Memory B cell (primary cell): ENCODE data around the gene NTM.

Source experiments
- ATAC-seq: fragments of 150-1000 bp; cut with Tn5 transposase; 2 replicates; pipeline ENCODE4 v1.10.0; 2021; ENCODE audit warnings: low read depth, mild to moderate bottlenecking, moderate library complexity
- DNase-seq, 2 donors: peaks; one replicate each; pipeline ENCODE4 v3.0.0; 2022; ENCODE audit warnings: low spot score in 2 of 2
- H3K27ac Mint-ChIP-seq: one replicate; pipeline ENCODE4 v1.8.0; 2022; ENCODE audit warnings: mild to moderate bottlenecking, moderate library complexity, mixed read lengths
- H3K27me3 Mint-ChIP-seq: one replicate; pipeline ENCODE4 v1.8.0; 2022; ENCODE audit warnings: mixed read lengths
- H3K36me3 Mint-ChIP-seq: one replicate; pipeline ENCODE4 v1.8.0; 2022; ENCODE audit warnings: mild to moderate bottlenecking, mixed read lengths
- H3K4me1 Mint-ChIP-seq: one replicate; pipeline ENCODE4 v1.8.0; 2022; ENCODE audit warnings: mixed read lengths
- H3K4me3 Mint-ChIP-seq: one replicate; pipeline ENCODE4 v1.8.0; 2022; ENCODE audit warnings: mild to moderate bottlenecking, moderate library complexity, mixed read lengths
- H3K9me3 Mint-ChIP-seq: one replicate; pipeline ENCODE4 v1.8.0; 2022; ENCODE audit warnings: mixed read lengths

NTM gene

DNA sequence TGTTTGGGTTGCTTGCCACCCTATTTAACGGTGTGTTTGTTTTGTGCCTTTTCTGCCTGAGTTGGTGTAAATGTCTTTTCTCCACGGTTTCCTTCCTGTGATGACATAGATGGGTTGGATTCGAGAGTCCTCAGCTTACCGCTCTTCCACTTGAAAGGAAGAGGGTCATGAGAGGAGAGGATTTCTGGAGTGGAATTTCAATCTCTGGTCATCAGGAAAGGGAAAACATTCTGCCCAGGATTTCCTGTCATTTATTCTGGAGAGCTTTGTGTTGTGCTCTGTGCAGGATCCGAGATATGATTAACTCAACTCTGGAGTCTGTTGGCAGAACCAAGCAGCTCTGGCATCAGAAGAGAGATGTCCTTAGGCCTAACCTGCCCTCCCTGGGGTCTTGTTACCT lies 605.2 kb downstream of the NTM start:
- ATAC-seq (no peak), DNase-seq (no peak)
- Mint-ChIP-seq H3K9me3 (peaks cover 5% of the 10 kb centered on the region), H3K27ac (no peak overlapping the region), H3K4me1 (no peaks in the 10 kb centered on the region), H3K27me3 (no peaks in the 10 kb centered on the region), H3K36me3 (no peaks in the 10 kb centered on the region), H3K4me3 (no peak overlapping the region)

DNA sequence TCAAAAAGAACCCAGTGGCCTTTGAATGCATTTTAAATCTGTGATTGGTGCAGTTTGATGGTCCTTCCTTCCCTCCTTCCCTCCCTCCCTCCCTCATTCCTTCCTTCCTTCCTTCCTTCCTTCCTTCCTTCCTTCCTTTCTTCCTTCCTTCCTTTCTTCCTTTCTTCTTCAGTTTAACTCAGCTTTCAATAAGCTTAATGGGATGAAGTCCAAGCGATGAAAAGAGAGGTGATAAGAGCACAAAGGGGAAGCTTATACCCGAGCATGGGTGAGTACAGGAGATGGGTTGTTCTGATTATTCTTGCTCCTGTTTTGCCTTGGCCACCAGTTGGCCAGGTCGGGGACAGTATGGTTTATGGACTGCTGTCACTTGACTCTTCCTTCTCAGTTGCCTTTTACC lies 605.6 kb downstream of the NTM start:
- Mint-ChIP-seq H3K9me3 (peaks cover 3% of the 10 kb centered on the region), H3K4me3 (no peak overlapping the region), H3K4me1 (no peaks in the 10 kb centered on the region), H3K27ac (no peak overlapping the region), H3K36me3 (no peaks in the 10 kb centered on the region), H3K27me3 (no peaks in the 10 kb centered on the region)
- DNase-seq (no peak), ATAC-seq (no peak)

DNA sequence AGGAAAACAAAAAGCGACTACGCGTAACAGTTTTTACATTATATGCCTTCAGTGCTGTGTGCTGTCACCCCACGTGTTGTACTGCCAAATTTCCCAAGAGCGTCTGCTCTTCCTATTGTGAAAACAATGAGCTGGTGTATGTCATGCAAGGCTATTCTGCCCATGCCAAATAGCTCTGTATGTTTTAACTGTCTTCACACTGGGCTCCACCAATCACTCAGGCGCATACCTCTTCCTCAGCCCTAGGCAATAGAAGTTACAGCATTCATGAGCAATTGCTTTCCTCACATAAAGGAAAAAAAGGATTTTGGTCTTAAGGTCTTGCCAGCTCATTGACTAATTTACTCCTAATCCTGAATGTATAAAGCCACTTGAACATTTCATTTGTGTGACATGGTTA lies 606.8 kb downstream of the NTM start:
- Mint-ChIP-seq H3K4me3 (no peak overlapping the region), H3K27me3 (no peaks in the 10 kb centered on the region), H3K27ac (no peak overlapping the region), H3K4me1 (no peaks in the 10 kb centered on the region), H3K36me3 (no peaks in the 10 kb centered on the region), H3K9me3 (peaks cover 3% of the 10 kb centered on the region)
- DNase-seq: no peak
- ATAC-seq: no peak

DNA sequence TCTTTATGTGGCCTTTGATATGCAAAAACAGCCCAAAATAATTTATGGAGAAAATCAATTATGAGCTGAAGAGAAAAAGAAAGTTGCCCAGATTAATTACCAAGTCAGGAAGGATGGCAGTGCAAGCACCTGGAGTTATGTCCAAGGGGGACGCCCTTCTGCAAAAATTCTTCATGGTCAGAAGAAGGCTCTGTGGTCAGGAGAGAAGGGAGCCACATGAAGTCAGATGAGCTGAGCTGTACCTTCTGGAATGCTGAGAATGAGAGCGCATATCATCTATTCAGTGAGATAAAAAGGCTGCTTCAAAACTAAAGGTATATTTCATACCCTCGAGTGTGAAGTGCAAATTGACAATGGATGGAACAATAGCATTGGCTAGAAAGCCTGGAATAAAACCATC lies 607.4 kb downstream of the NTM start:
- no peaks in the 10 kb centered on the region for H3K36me3 Mint-ChIP-seq
- H3K27ac Mint-ChIP-seq: no peak overlapping the region
- peaks cover 3% of the 10 kb centered on the region for H3K9me3 Mint-ChIP-seq
- no peak overlapping the region for H3K4me3 Mint-ChIP-seq
- H3K27me3 Mint-ChIP-seq: no peaks in the 10 kb centered on the region
- ATAC-seq: no peak
- H3K4me1 Mint-ChIP-seq: no peaks in the 10 kb centered on the region
- DNase-seq: no peak

DNA sequence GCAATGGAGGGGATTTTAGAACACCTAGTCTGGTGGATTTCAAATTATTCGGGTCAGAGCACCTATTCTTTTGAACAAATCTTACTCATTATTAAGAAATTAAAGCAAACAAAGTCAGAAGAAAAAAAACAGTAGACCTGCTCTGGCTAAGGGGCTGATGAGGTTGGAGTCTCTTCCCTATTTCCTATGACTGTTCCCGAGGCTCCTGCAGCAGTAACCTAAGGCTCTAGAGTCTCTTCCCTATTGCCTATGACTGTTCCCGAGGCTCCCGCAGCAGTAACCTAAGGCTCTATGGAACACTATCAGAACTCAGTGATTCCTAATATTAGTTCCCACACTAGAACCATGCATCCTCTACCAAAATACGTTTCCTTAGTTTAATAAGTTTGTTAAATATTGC lies 607.9 kb downstream of the NTM start:
- no peak overlapping the region for H3K4me3 Mint-ChIP-seq
- no peaks in the 10 kb centered on the region for H3K4me1 Mint-ChIP-seq
- H3K27ac Mint-ChIP-seq: no peak overlapping the region
- no peaks in the 10 kb centered on the region for H3K36me3 Mint-ChIP-seq
- peaks cover 3% of the 10 kb centered on the region for H3K9me3 Mint-ChIP-seq
- DNase-seq (no peak), ATAC-seq (no peak)
- no peaks in the 10 kb centered on the region for H3K27me3 Mint-ChIP-seq

DNA sequence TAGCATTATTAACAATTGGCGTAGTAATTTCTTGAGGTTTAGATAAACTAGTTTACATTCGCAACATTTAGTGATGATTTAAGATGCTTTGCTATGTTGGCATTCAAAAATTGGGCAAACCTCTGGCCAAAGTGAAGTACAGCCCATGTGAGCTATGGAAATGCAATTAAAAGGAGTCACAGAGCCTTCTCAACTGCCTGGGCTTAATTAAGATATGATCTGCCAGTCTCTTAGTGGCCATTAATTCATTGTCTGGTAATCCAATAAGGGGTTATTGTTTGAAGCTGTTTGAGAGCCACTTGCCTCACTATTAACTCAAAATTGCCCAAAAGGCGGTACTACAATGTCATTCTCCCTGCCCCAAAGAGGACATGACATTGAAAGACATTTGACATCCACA lies 608.9 kb downstream of the NTM start:
- peaks cover 5% of the 10 kb centered on the region for H3K9me3 Mint-ChIP-seq
- no peak overlapping the region for H3K27ac Mint-ChIP-seq
- ATAC-seq (no peak), DNase-seq (no peak)
- H3K36me3 Mint-ChIP-seq: no peaks in the 10 kb centered on the region
- no peaks in the 10 kb centered on the region for H3K27me3 Mint-ChIP-seq
- H3K4me1 Mint-ChIP-seq: no peaks in the 10 kb centered on the region
- no peak overlapping the region for H3K4me3 Mint-ChIP-seq

DNA sequence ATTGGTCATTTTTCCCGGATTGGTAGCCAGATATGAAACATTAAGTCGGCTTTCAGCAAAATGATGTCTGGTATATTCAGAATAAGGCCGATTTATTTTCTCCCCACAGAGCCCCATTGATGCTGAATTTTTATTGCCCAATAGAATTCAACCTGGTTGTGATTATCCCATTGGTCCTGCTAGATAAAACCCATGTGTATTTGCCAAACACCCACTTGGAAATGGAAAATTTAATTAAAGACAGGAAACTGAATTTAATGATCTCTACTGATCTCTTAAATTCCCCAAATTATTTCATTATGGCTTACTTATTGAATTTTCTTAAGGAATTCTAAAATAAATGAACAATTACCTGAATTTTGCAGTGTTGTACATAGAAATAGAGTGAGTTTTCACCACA lies 609.8 kb downstream of the NTM start:
- H3K36me3 Mint-ChIP-seq: no peaks in the 10 kb centered on the region
- no peaks in the 10 kb centered on the region for H3K4me1 Mint-ChIP-seq
- H3K27ac Mint-ChIP-seq: no peak overlapping the region
- H3K27me3 Mint-ChIP-seq: no peaks in the 10 kb centered on the region
- DNase-seq: no peak
- no peak overlapping the region for H3K4me3 Mint-ChIP-seq
- ATAC-seq: no peak
- peaks cover 5% of the 10 kb centered on the region for H3K9me3 Mint-ChIP-seq

DNA sequence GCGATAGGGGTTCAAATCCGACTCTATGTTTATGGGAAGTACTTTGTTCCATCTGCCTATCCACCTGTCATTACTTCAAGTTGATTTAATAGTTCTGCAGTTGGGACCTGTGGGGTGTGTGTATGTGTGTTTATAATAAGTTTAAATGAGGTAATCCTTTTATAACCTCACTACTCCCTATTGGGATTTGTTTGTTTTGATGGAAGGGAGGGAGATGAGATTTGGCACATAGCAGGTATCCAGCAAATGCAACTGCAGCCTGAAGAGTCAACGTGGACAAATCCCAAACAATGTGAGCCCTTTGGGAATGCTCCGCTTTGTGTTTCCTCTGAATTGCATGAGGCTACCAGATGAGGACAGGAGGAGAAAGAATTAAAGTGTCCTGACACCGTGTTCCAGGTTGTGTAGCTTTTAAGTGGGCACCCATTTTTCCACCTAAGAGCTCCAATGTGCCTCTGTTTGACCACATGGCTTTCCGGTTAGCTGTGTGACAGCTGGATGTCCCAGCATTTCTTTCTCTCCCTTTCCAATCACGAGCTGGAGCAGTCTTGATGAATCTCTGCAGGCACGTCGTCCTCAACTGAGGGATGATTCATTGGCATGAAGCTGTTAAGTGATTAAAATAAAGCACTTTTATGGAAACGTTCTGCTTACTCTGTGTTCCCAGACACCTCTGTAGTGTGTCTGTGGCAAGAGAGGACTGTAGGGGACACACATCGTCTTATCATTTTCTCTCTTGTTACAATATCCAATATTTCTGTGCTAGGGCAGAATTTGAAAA lies 610.7 kb downstream of the NTM start:
- H3K36me3 Mint-ChIP-seq: no peaks in the 10 kb centered on the region
- ATAC-seq (no peak), DNase-seq (no peak)
- peaks cover 5% of the 10 kb centered on the region for H3K9me3 Mint-ChIP-seq
- H3K4me1 Mint-ChIP-seq: no peaks in the 10 kb centered on the region
- H3K27ac Mint-ChIP-seq: no peak overlapping the region
- no peak overlapping the region for H3K4me3 Mint-ChIP-seq
- no peaks in the 10 kb centered on the region for H3K27me3 Mint-ChIP-seq

DNA sequence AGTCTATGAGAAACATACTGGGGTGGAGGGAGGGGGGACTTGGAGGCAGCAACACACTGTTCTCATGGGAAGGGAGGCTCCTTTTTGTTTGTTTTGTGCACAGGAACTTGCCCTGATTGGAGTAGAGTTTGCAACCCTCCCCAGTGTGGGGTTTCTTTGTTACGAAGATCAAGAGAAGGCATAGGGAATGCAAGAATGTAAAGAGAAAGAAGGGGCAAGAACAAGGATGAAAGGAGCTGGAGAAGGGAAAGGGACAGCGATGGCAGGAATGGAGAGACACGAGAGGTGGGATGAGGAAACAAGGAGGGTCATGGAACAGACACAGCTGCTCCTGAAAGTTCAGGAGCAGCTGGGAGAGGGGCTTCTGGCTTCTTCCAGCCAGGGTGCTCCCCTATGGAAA lies 611.7 kb downstream of the NTM start:
- Mint-ChIP-seq H3K36me3 (no peaks in the 10 kb centered on the region), H3K4me3 (no peak overlapping the region), H3K9me3 (peaks cover 2% of the 10 kb centered on the region), H3K4me1 (no peaks in the 10 kb centered on the region), H3K27ac (no peak overlapping the region), H3K27me3 (no peaks in the 10 kb centered on the region)
- no peak for ATAC-seq
- no peak for DNase-seq

DNA sequence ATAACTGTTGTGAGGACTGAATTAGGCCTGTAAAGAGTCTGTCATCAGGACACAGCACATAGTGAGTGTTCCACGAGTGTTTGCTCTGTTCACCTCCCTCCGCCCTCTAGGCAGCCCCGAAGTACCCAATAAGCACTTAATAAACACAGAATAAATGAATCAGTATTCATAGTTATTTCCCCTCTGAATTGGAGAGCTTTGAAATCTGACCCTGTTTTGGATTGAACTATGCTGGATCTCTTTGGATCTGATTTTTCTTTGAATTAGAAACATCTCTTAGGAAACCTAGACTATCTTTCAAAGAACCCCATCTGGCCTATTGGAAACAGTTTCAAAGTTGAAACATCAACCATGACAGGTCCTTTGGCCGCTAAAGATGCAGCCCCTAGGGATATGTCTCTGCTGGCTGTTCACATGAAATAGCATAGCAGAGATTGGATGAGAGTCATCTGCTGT lies 615.5 kb downstream of the NTM start:
- no peaks in the 10 kb centered on the region for H3K27me3 Mint-ChIP-seq
- H3K9me3 Mint-ChIP-seq: peaks cover 2% of the 10 kb centered on the region
- no peak overlapping the region for H3K27ac Mint-ChIP-seq
- no peak overlapping the region for H3K4me3 Mint-ChIP-seq
- ATAC-seq: no peak
- no peaks in the 10 kb centered on the region for H3K36me3 Mint-ChIP-seq
- no peaks in the 10 kb centered on the region for H3K4me1 Mint-ChIP-seq
- no peak for DNase-seq

DNA sequence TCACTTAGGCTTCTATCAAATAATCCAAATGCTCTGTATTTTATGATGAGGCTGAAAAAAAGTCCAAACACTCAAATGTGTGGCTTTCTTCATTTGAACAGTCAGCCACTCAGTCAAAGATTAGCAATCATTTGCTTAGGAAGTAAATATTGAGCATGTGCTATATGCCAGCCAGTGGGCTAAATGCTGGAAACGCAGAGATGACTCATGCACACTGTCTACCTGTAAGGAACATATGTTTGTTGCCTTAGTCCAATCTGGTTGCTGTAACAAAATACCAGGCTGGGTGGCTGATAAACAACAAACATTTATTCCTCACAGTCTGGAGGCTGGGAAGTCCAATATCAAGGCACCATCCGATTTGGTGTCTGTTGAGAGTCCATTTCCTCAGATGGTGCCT lies 617.3 kb downstream of the NTM start:
- peaks cover 2% of the 10 kb centered on the region for H3K9me3 Mint-ChIP-seq
- no peaks in the 10 kb centered on the region for H3K36me3 Mint-ChIP-seq
- no peaks in the 10 kb centered on the region for H3K27me3 Mint-ChIP-seq
- no peaks in the 10 kb centered on the region for H3K4me1 Mint-ChIP-seq
- H3K4me3 Mint-ChIP-seq: no peak overlapping the region
- no peak overlapping the region for H3K27ac Mint-ChIP-seq
- DNase-seq (no peak), ATAC-seq (no peak)

DNA sequence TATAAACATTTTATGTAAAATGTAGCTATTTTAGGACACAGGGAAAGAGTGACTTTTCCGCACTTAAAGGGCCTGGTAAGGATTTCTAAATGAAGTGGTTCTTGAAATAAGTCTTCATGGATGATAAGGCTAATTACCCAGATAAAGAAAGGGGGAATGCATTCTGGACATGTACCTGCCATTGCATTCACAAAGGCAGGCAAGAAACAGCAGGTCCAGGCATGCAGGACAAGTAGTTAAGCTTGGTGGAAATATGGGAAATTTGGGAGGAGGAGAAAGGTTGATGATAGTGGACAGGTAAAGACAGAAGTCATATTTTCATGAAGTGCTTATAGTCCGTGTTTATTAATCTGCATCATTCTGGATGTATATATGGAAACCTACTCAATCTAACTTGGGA lies 621.2 kb downstream of the NTM start:
- Mint-ChIP-seq H3K4me3 (no peak overlapping the region), H3K4me1 (no peaks in the 10 kb centered on the region), H3K27me3 (no peaks in the 10 kb centered on the region), H3K9me3 (peaks cover 3% of the 10 kb centered on the region), H3K27ac (no peak overlapping the region), H3K36me3 (no peaks in the 10 kb centered on the region)
- no peak for DNase-seq
- no peak for ATAC-seq

DNA sequence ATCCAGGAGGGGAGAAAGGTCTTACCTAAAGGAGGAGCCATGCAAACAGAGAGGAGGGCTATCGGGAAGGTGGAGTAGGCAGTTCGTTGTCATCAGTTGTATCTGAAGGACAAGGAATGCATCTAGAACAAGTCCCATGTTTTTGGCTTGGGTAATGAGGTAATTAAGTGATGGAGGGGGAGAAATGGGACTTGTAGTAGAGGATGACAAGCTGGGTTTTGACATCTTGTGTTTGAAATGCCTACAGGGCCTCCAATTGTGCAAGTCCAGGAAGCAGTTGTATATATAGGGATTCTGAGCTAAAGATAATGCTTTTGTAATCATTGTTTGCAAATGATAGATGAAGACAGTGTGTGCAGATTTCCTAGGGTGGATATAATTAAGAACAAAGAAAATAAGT lies 622.8 kb downstream of the NTM start:
- H3K36me3 Mint-ChIP-seq: no peaks in the 10 kb centered on the region
- H3K9me3 Mint-ChIP-seq: peaks cover 5% of the 10 kb centered on the region
- H3K27me3 Mint-ChIP-seq: no peaks in the 10 kb centered on the region
- DNase-seq: no peak
- no peak overlapping the region for H3K4me3 Mint-ChIP-seq
- H3K27ac Mint-ChIP-seq: no peak overlapping the region
- H3K4me1 Mint-ChIP-seq: no peaks in the 10 kb centered on the region
- ATAC-seq: no peak

DNA sequence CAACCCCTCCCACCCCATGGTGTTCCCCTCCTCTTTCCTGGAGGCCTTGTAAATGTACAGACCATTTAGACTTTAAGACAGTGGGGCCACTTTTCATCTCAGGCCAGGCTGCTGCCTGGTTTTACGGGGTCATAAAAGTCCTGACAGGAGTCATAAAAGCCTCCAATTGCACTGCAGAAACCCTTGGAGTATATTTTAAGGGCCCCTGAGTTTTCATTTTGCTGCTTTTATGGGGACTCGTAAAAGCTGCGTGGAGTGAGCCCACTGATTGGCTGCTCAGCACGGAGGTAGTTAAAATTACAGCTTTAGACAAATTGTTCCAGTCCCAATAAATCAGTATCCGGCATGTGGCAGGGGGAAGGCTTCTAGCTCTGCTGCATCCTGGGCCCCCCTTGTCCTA lies 627.6 kb downstream of the NTM start:
- H3K4me1 Mint-ChIP-seq: no peaks in the 10 kb centered on the region
- no peaks in the 10 kb centered on the region for H3K36me3 Mint-ChIP-seq
- DNase-seq: no peak
- ATAC-seq: no peak
- H3K9me3 Mint-ChIP-seq: peaks cover 5% of the 10 kb centered on the region
- H3K27me3 Mint-ChIP-seq: no peaks in the 10 kb centered on the region
- H3K4me3 Mint-ChIP-seq: no peak overlapping the region
- no peak overlapping the region for H3K27ac Mint-ChIP-seq

DNA sequence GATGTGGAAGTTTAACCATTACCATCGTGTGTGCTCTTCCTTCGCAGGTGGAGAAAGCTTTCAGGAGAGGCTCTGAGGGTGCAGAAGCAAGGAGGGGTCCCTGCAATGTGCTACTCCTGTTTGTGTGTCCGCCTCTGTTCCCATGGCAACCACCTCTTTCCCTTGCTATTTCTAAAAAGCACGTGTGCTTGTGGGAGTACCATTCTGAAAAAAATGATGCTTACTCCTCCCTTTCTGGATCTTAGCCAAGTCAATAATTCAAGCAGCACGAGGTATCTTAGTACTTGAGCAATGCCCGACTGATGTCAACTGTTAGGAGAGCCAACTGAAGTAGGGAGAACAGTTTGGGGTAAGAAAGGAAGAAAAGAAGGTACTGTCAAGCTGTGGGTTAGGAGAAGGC lies 628.7 kb downstream of the NTM start:
- no peak overlapping the region for H3K27ac Mint-ChIP-seq
- no peaks in the 10 kb centered on the region for H3K36me3 Mint-ChIP-seq
- no peak for DNase-seq
- H3K4me3 Mint-ChIP-seq: no peak overlapping the region
- no peaks in the 10 kb centered on the region for H3K27me3 Mint-ChIP-seq
- H3K4me1 Mint-ChIP-seq: no peaks in the 10 kb centered on the region
- no peak for ATAC-seq
- peaks cover 5% of the 10 kb centered on the region for H3K9me3 Mint-ChIP-seq
